ENCODE results near the gene KLHL5. TPM values are rescaled to one million over a fixed set of nuclear protein-coding genes. Genes with fewer than 3 reads are reported as not detected.

KLHL5 gene
- total and polyA plus RNA-seq, 2 experiments from 2014 or later: 27.0 to 43.3 TPM

DNA sequence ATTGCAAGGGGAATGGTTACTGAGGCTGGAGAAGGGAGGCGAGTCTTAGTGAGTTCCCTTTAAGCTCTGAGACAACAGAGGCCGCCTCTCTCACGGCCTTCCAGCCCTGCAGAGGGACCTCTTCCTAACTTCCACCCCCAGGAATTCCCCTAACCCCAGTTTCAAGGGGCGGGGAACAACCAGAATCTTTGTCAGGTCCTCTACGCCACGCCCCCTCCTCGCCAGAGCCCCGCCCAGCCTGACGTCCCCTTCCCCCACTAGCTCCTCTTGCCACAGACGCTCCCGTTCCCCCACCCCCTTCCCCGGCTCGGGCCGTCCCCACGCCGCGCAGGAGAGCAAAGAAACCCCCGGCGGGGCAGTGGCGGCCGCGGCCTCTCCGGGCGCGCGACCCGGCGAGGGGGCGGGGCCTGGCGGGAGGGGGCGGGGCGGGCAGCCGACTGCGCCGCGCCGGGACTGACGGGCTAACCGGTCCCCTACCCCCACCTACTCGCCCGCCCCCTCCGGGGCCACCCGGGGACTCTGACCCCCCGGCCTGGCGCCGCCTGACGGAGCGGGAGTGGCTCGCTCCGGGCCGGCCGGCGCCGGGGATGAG, 17.6 kb upstream of the KLHL5 start:
- peak; percentile 90 for DNase-seq
- H4K20me1 ChIP-seq (ENCODE audit: insufficient read depth): no peaks in the 10 kb centered on the region
- in situ Hi-C loops (cut with MboI): no loop called here
- H3K4me1 ChIP-seq (ENCODE audit: insufficient read depth): peaks cover 22% of the 10 kb centered on the region
- peak overlapping the region; percentile 83 for H3K9ac ChIP-seq
- H3K27me3 ChIP-seq (replicated peaks; ENCODE audit: insufficient read depth): no peaks in the 10 kb centered on the region
- H3K9me3 ChIP-seq (ENCODE audit: low read depth): no peaks in the 10 kb centered on the region
- H3K79me2 ChIP-seq (ENCODE audit: insufficient read depth): peaks cover 37% of the 10 kb centered on the region
- 0 to 1% methylated on average over 4 to 31 of the region's 54 CpGs for WGBS, 2 experiments (ENCODE audit: low coverage in 1 of 2, low lambda C conversion rate in 2 of 2, missing lambda C conversion rate in 2 of 2)
- peak overlapping the region; percentile 73 for H3K4me2 ChIP-seq (ENCODE audit: unreplicated experiment)
- peak overlapping the region; percentile 65 for H3K27ac ChIP-seq
- TF ChIP-seq EZH2 (IDR thresholded peaks at IDR 0.05; ENCODE audit: insufficient read depth, poor library complexity, severe bottlenecking) (no peak), EZH2phosphoT487 (IDR thresholded peaks at IDR 0.05; ENCODE audit: insufficient read depth, low read depth) (no peak)
- H3F3A ChIP-seq (ENCODE audit: insufficient read depth): peaks cover 35% of the 10 kb centered on the region
- H3K36me3 ChIP-seq (ENCODE audit: low read depth): no peaks in the 10 kb centered on the region
- peak overlapping the region; percentile 92 for H3K4me3 ChIP-seq
- peak overlapping the region; percentile 77 for H2AFZ ChIP-seq
- no peaks in the 10 kb centered on the region for H3K9me2 ChIP-seq (ENCODE audit: insufficient read depth)

GRCh38 chr4:39044956-39045826, 16.8 kb upstream of the KLHL5 start:
- WGBS, 2 experiments (ENCODE audit: low coverage in 1 of 2, low lambda C conversion rate in 2 of 2, missing lambda C conversion rate in 2 of 2): 1 to 4% methylated on average over 26 to 49 of the region's 82 CpGs
- no peaks in the 10 kb centered on the region for H3K36me3 ChIP-seq (ENCODE audit: low read depth)
- peak; percentile 70 for DNase-seq
- peak overlapping the region; percentile 78 for H3K4me2 ChIP-seq (ENCODE audit: unreplicated experiment)
- no peaks in the 10 kb centered on the region for H4K20me1 ChIP-seq (ENCODE audit: insufficient read depth)
- H3K9ac ChIP-seq: peak overlapping the region; percentile 83
- no peak for TF ChIP-seq EZH2phosphoT487 (IDR thresholded peaks at IDR 0.05; ENCODE audit: insufficient read depth, low read depth)
- TF ChIP-seq EZH2 (IDR thresholded peaks at IDR 0.05; ENCODE audit: insufficient read depth, poor library complexity, severe bottlenecking): no peak
- in situ Hi-C loops (cut with MboI): no loop called here
- peaks cover 41% of the 10 kb centered on the region for H3K79me2 ChIP-seq (ENCODE audit: insufficient read depth)
- H3K27ac ChIP-seq: peak overlapping the region; percentile 65
- H3K9me2 ChIP-seq (ENCODE audit: insufficient read depth): no peaks in the 10 kb centered on the region
- peaks cover 35% of the 10 kb centered on the region for H3F3A ChIP-seq (ENCODE audit: insufficient read depth)
- H3K9me3 ChIP-seq (ENCODE audit: low read depth): no peaks in the 10 kb centered on the region
- H2AFZ ChIP-seq: peak overlapping the region; percentile 77
- peaks cover 22% of the 10 kb centered on the region for H3K4me1 ChIP-seq (ENCODE audit: insufficient read depth)
- H3K4me3 ChIP-seq: peak overlapping the region; percentile 92
- H3K27me3 ChIP-seq (replicated peaks; ENCODE audit: insufficient read depth): no peaks in the 10 kb centered on the region

- Histone ChIP-seq H3K4me2 (ENCODE audit: unreplicated experiment) (peak overlapping the region; percentile 78), H3K36me3 (ENCODE audit: low read depth) (no peaks in the 10 kb centered on the region), H2AFZ (peak overlapping the region; percentile 77), H4K20me1 (ENCODE audit: insufficient read depth) (no peaks in the 10 kb centered on the region), H3K79me2 (ENCODE audit: insufficient read depth) (peaks cover 48% of the 10 kb centered on the region), H3K9ac (peak overlapping the region; percentile 83), H3K27me3 (replicated peaks; ENCODE audit: insufficient read depth) (no peaks in the 10 kb centered on the region), H3K27ac (peak overlapping the region; percentile 65), H3K9me2 (ENCODE audit: insufficient read depth) (no peaks in the 10 kb centered on the region), H3K9me3 (ENCODE audit: low read depth) (no peaks in the 10 kb centered on the region), H3K4me1 (ENCODE audit: insufficient read depth) (peaks cover 22% of the 10 kb centered on the region), H3K4me3 (peak overlapping the region; percentile 92), H3F3A (ENCODE audit: insufficient read depth) (peaks cover 35% of the 10 kb centered on the region)
- no peak for TF ChIP-seq EZH2 (IDR thresholded peaks at IDR 0.05; ENCODE audit: insufficient read depth, poor library complexity, severe bottlenecking)
- WGBS, 2 experiments (ENCODE audit: low coverage in 1 of 2, low lambda C conversion rate in 2 of 2, missing lambda C conversion rate in 2 of 2): 7 to 9% methylated on average over 3 of the region's 3 CpGs
- in situ Hi-C loops (cut with MboI): no loop called here
- peak; percentile 49 for DNase-seq
Observed at GRCh38 chr4:39045827-39046221, 16.2 kb upstream of the KLHL5 start.

GRCh38 chr4:39046249-39046648, 15.8 kb upstream of the KLHL5 start:
- Histone ChIP-seq H2AFZ (peak overlapping the region; percentile 77), H3F3A (ENCODE audit: insufficient read depth) (peaks cover 35% of the 10 kb centered on the region), H3K9ac (peak overlapping the region; percentile 83), H3K4me3 (peak overlapping the region; percentile 92), H3K79me2 (ENCODE audit: insufficient read depth) (peaks cover 52% of the 10 kb centered on the region), H3K9me2 (ENCODE audit: insufficient read depth) (no peaks in the 10 kb centered on the region), H3K36me3 (ENCODE audit: low read depth) (no peaks in the 10 kb centered on the region), H3K4me2 (ENCODE audit: unreplicated experiment) (peak overlapping the region; percentile 78), H3K4me1 (ENCODE audit: insufficient read depth) (peaks cover 22% of the 10 kb centered on the region), H3K27ac (peak overlapping the region; percentile 65; the same call in 1 of the 2 replicates), H4K20me1 (ENCODE audit: insufficient read depth) (no peaks in the 10 kb centered on the region), H3K9me3 (ENCODE audit: low read depth) (no peaks in the 10 kb centered on the region), H3K27me3 (replicated peaks; ENCODE audit: insufficient read depth) (no peaks in the 10 kb centered on the region)
- WGBS, 2 experiments (ENCODE audit: low coverage in 1 of 2, low lambda C conversion rate in 2 of 2, missing lambda C conversion rate in 2 of 2): 97 to 98% methylated on average over 8 of the region's 8 CpGs
- DNase-seq: peak; percentile 40
- TF ChIP-seq EZH2 (IDR thresholded peaks at IDR 0.05; ENCODE audit: insufficient read depth, poor library complexity, severe bottlenecking): no peak
- no peak for TF ChIP-seq EZH2phosphoT487 (IDR thresholded peaks at IDR 0.05; ENCODE audit: insufficient read depth, low read depth)
- in situ Hi-C loops (cut with MboI): no loop called here
